NCI-H2196 (cell line): ENCODE results near the gene MRPS18C.
"Not testable (repeated sequence)": the region's sequence is repeated elsewhere in the genome, so short reads cannot be mapped to it uniquely, and the experiment has no call there.

Source experiments
- DNase-seq: peaks from one replicate; lab custom pipeline; 2025; ENCODE audit not compliant: unreplicated experiment; lab: John Stamatoyannopoulos, UW

MRPS18C gene

DNA sequence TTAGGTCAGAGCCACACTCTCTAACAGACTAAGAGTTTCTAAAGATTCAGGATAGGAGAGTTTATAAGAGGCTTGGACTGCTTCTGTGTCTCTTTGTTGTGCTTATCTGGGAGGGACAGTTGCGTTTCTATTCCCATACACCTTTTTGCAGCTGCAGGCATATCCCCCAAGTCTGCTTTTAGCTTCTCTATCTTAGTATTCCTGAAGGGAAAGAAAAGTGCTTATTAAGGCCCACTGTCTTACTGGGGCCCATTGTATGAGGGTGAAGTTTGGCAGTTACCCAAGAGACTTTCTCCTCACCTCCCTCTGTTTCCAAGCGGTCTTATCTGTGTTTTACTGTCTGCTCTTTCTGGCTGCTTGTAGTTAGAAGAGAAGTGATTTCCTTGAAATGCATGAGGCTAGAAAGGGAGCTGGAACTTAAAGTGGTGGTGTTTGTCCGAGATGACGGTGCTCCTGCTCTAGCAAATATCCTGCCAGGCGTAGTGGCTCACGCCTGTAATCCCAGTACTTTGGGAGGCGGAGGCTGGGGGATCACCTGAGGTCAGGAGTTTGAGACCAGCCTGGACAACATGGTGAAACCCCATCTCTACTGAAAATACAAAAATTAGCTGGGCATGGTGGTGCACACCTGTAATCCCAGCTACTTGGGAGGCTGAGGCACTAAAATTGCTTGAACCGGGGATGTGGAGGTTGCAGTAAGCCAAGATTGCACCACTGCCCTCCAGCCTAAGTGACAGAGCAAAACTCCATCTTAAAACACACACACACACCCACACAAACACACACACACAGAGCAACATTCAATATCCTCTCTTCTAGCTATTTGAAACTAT lies 40.4 kb downstream of the MRPS18C start:
- DNase-seq, result not testable (repeated sequence)

DNA sequence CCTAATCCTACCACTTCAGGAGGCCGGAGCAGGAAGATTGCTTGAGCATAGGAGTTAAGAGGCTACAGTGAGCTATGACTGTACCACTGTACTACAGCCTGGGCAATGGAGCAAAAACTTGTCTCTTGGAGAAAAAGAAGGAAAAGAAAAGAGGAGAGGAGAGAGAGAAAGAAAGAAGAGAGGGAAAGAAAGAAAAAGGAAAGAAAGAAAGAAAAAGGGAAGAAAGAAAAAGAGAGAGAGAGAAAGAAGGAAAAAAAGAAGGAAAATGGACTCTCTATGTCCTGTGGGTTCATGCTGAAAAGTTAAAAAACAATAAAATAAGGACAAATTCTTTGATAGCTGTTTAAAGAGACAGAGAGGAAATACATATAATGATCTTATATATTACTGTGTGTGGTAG lies 42.3 kb downstream of the MRPS18C start:
- no peak for DNase-seq

DNA sequence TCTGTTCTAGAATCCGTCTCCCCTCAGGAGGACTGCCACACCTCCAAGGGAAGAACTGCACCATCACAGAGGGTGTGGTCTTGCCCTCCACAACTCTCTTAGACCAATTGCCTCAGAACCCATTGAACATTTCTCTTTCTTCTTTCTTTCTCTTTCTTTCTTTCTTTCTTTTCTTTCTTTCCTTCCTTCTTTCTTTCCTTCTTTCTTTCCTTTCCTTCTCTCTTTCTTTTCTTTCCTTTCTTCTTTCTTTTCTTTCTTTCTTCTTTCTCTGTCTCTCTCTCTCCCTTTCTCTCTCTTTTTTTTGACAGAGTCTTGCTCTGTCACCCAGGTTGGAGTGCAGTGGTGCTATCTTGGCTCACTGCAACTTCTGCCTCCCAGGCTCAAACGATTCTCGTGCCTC lies 45.8 kb downstream of the MRPS18C start:
- not testable (repeated sequence) for DNase-seq

DNA sequence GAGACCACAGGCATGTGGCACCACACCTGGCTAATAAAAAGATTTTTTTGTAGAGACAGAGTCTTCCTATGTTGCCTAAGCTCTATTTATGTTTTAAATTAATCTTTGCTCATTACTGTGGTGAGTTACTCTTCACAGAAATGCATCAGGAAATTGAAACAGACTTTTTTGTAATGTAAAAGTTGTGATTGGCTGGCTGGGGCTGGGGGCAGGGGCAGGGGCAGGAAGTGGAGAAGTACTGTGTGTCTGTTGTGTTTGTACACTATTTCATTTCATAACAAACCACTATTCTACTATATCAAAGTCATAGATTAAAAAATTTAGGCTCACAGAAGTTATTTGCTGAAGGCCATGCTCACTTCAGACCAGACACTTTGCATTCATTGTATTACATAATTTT lies 48.1 kb downstream of the MRPS18C start:
- DNase-seq, result no peak

DNA sequence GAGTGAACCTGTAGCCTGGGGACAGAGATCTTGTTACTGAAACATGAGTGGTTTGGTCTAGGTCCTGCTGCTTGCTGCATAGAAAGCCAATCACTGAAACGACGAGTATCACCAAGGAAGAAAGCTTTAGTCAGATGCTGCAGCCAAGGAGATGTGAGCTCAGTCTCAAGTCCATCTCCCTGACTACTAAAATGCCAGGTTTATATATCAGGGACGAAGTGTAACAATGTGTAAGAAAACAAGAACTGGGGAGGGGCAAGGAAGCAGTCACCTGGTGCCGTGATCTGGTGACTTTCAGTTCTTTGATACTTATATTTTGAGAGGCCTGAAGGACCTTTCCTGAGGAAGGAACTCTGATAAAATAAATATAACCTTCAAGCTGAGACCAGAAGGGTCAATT lies 48.6 kb downstream of the MRPS18C start:
- no peak for DNase-seq

DNA sequence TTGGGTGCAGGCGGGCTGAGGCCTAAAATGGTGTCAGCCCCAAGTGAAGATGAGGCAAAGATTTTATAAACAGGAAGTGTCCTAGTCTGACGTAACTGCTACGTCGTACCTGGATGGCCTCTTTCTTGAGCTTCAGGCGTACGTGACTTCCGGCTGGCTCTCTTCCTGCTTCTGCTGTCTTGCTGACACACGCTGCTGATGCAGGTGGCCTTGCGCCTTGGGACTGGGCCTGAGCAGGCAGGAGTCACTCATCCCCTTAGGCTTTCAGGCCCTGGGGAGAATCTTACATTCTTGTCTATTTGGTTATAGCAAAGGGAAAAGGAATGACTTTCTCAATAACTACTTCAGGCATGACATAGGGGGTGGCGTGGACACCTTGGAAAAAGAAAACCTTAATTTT lies 49.1 kb downstream of the MRPS18C start:
- DNase-seq, result no peak

DNA sequence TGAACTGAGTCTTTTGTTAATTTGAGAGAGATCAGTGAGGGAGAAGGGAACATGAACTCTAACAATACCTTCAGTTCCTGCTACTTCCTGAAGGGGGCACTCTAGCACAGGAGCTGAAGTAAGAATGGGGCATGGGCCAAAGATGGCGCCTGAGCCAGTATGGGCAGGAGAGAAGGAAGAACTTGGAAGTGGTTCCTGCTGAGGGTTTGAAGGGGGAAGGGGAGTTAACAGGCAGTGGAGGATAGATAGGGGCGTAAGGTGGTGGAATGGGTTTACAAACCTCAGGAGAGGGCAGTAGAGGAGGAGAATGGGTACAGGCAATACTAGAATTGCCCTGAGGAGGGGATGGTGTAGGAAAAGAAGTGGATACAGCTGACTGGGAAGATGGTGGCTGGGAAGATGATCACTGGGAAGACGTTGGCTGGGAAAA lies 53.3 kb downstream of the MRPS18C start:
- DNase-seq, result peak; percentile 6

DNA sequence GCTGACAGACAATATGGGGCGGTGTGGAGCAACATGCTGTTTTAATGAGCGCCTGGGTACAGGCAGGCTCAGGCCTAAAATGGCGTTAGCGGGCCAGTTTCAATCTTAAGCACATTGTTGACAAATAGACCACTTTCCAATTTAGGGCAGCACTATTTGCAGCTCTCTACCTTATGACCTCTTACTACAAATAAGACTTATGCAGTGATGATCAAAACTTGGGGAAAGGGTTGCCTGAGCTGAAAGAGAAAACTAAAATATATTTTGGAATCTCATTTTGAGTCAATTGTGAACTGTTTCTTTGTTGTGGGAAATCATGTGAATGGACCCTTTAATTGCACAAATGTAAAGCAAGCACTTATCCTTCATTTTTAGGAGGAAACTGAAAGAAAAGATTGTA lies 54.6 kb downstream of the MRPS18C start:
- no peak for DNase-seq
